ENCODE results near the gene TRIM7. TPM values are rescaled to one million over a fixed set of nuclear protein-coding genes. Genes with fewer than 3 reads are reported as not detected.
"Not testable (repeated sequence)": the region's sequence is repeated elsewhere in the genome, so short reads cannot be mapped to it uniquely, and the experiment has no call there.

Gene TRIM7
- total and polyA plus RNA-seq, 2 donors (not counting 1 experiment from before 2014, with no cell fraction given) = 1.7 to 7.4 TPM

DNA sequence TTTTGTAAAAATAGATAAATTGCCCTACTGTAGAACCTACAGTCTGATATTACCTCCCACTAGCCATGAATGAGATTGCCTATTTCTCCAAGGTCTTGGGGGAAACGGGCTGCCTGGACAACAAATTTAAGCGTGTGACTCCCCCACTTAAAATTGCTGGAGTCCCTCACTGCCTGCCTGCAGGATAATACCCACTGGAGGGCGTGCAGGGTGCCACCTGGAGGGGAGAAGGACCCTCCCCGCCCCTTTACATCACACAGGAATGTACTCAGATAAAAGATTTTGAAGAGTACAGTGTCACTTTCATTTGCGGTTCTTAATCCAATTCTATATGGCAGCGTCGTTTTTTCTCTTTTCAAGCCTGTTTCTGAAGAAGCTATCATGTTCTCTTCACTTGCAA is 6.2 kb upstream of the TRIM7 start:
- no peak overlapping the region for H3K9ac ChIP-seq (ENCODE audit: low read length)
- Mint-ChIP-seq H3K9me3 (ENCODE audit: insufficient read depth) (no peaks in the 10 kb centered on the region), H3K4me1 (peaks cover 21% of the 10 kb centered on the region), H3K4me3 (no peak overlapping the region), H3K27me3 (peaks cover 6% of the 10 kb centered on the region), H3K27ac (no peak overlapping the region)
- ChIA-PET CTCF (no interaction called here), POLR2A (no interaction called here)
- no peak overlapping the region for H3K4me3 ChIP-seq (ENCODE audit: control extremely low read depth in 1 of 5, extremely low read depth in 1 of 5, insufficient read depth in 1 of 5, low read depth in 2 of 5, low read length in 4 of 5)
- no peak overlapping the region for H3K4me2 ChIP-seq (replicated peaks; ENCODE audit: low read depth, low read length, poor library complexity, severe bottlenecking)
- 60% methylated on average over 1 of the region's 7 CpGs for WGBS (ENCODE audit: insufficient coverage)
- DNase-seq (no peak), ATAC-seq (ENCODE audit: low read depth) (no peak)
- H3K79me2 ChIP-seq (ENCODE audit: control insufficient read depth, insufficient read depth, low read length) = no peaks in the 10 kb centered on the region
- H3K36me3 ChIP-seq (replicated peaks in 1 of 2; ENCODE audit: control extremely low read depth in 1 of 2, control insufficient read depth in 1 of 2, extremely low read depth in 1 of 2, insufficient read depth in 2 of 2, low read length in 1 of 2) = no peaks in the 10 kb centered on the region
- peaks cover 0 to 3% (median under 1%) of the 10 kb centered on the region in 4 experiments for H3K27me3 ChIP-seq (replicated peaks in 1 of 4; ENCODE audit: control extremely low read depth in 1 of 4, control insufficient read depth in 3 of 4, insufficient read depth in 4 of 4, low read length in 3 of 4)
- no peak for TF ChIP-seq EZH2 (IDR thresholded peaks at IDR 0.05; ENCODE audit: borderline replicate concordance, insufficient read depth, low read depth, low read length, poor library complexity, severe bottlenecking)
- TF ChIP-seq, protein P1, sequence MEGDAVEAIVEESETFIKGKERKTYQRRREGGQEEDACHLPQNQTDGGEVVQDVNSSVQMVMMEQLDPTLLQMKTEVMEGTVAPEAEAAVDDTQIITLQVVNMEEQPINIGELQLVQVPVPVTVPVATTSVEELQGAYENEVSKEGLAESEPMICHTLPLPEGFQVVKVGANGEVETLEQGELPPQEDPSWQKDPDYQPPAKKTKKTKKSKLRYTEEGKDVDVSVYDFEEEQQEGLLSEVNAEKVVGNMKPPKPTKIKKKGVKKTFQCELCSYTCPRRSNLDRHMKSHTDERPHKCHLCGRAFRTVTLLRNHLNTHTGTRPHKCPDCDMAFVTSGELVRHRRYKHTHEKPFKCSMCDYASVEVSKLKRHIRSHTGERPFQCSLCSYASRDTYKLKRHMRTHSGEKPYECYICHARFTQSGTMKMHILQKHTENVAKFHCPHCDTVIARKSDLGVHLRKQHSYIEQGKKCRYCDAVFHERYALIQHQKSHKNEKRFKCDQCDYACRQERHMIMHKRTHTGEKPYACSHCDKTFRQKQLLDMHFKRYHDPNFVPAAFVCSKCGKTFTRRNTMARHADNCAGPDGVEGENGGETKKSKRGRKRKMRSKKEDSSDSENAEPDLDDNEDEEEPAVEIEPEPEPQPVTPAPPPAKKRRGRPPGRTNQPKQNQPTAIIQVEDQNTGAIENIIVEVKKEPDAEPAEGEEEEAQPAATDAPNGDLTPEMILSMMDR (IDR thresholded peaks at IDR 0.05) = no peak
- H3K27ac ChIP-seq (ENCODE audit: low read length in 2 of 2) = no peak overlapping the region
- H3K4me1 ChIP-seq (ENCODE audit: control insufficient read depth in 2 of 2, insufficient read depth in 2 of 2, low read length in 2 of 2) = peaks cover 7 to 20% of the 10 kb centered on the region in 2 donors
- no peak overlapping the region for H2AFZ ChIP-seq (ENCODE audit: insufficient read depth, low read depth, low read length, poor library complexity, severe bottlenecking)
- H3K9me3 ChIP-seq (ENCODE audit: control extremely low read depth in 1 of 3, control insufficient read depth in 2 of 3, insufficient read depth in 1 of 3, low read length in 2 of 3) = peaks cover 0 to 14% (median 2%) of the 10 kb centered on the region in 3 donors
- H4K20me1 ChIP-seq (ENCODE audit: control insufficient read depth, insufficient read depth, low read length, poor library complexity, severe bottlenecking) = peaks cover 7% of the 10 kb centered on the region
- intact Hi-C loops (cut with micrococcal nuclease) = loop anchor here (10.0 kb wide), 1 partner anchor 46 kb away; no protein-coding TSS in a partner anchor

DNA sequence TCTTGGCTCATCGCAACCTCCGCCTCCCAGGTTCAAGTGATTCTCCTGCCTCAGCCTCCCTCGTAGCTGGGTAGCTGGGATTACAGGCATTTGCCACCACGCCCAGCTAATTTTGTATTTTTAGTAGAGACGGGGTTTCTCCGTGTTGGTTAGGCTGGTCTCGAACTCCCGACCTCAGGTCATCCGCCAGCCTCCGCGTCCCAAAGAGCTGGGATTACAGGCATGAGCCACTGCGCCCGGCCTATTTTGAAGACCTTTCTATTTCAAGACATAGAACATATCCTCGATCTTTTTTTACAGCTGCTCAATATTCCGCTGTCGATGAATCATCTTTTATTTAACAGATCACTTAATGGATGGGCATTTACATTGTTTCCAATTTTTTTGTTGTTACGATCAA is 5.7 kb upstream of the TRIM7 start:
- H3K27ac Mint-ChIP-seq; H4K20me1 ChIP-seq (ENCODE audit: control insufficient read depth, insufficient read depth, low read length, poor library complexity, severe bottlenecking); H3K9me3 Mint-ChIP-seq (ENCODE audit: insufficient read depth); H3K4me2 ChIP-seq (replicated peaks; ENCODE audit: low read depth, low read length, poor library complexity, severe bottlenecking); H2AFZ ChIP-seq (ENCODE audit: insufficient read depth, low read depth, low read length, poor library complexity, severe bottlenecking); H3K79me2 ChIP-seq (ENCODE audit: control insufficient read depth, insufficient read depth, low read length); ATAC-seq (ENCODE audit: low read depth); H3K27me3 ChIP-seq (replicated peaks in 1 of 4; ENCODE audit: control extremely low read depth in 1 of 4, control insufficient read depth in 3 of 4, insufficient read depth in 4 of 4, low read length in 3 of 4); DNase-seq; H3K4me3 ChIP-seq (ENCODE audit: control extremely low read depth in 1 of 5, extremely low read depth in 1 of 5, insufficient read depth in 1 of 5, low read depth in 2 of 5, low read length in 4 of 5); H3K9ac ChIP-seq (ENCODE audit: low read length); H3K4me3 Mint-ChIP-seq; H3K36me3 ChIP-seq (replicated peaks in 1 of 2; ENCODE audit: control extremely low read depth in 1 of 2, control insufficient read depth in 1 of 2, extremely low read depth in 1 of 2, insufficient read depth in 2 of 2, low read length in 1 of 2); H3K27ac ChIP-seq (ENCODE audit: low read length in 2 of 2); POLR2A ChIA-PET: not testable (repeated sequence)
- Mint-ChIP-seq H3K4me1 (peaks cover 24% of the 10 kb centered on the region), H3K27me3 (peaks cover 11% of the 10 kb centered on the region)
- H3K9me3 ChIP-seq (ENCODE audit: control extremely low read depth in 1 of 3, control insufficient read depth in 2 of 3, insufficient read depth in 1 of 3, low read length in 2 of 3) = peaks cover 0 to 14% (median 2%) of the 10 kb centered on the region in 3 donors
- CTCF ChIA-PET = interaction anchor here (0.9 kb wide), 1 partner anchor 37 kb away, joined by 3 read pairs; no protein-coding TSS in a partner anchor
- 85% methylated on average over 11 of the region's 17 CpGs for WGBS (ENCODE audit: insufficient coverage)
- intact Hi-C loops (cut with micrococcal nuclease) = loop anchor here (10.0 kb wide), 1 partner anchor 46 kb away; no protein-coding TSS in a partner anchor
- H3K4me1 ChIP-seq (ENCODE audit: control insufficient read depth in 2 of 2, insufficient read depth in 2 of 2, low read length in 2 of 2) = peaks cover 9 to 20% of the 10 kb centered on the region in 2 donors

DNA sequence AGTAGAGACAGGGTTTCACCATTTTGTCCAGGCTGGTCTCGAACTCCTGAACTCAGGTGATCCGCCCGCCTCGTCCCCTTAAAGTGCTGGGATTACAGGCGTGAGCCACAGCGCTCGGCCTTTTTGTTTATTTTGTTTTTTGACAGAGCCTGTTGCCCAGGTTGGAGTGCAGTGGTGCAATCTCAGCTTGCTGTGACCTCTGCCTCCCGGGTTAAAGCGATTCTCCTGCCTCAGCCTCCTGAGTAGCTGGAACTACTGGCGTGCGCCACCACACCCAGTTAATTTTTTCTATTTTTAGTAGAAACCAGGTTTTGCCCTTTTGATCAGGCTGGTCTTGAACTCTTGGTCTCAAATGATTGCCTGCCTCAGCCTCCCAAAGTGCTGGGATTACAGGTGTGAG is 5.2 kb upstream of the TRIM7 start:
- H3K9me3 Mint-ChIP-seq (ENCODE audit: insufficient read depth); H3K4me2 ChIP-seq (replicated peaks; ENCODE audit: low read depth, low read length, poor library complexity, severe bottlenecking); H2AFZ ChIP-seq (ENCODE audit: insufficient read depth, low read depth, low read length, poor library complexity, severe bottlenecking); H4K20me1 ChIP-seq (ENCODE audit: control insufficient read depth, insufficient read depth, low read length, poor library complexity, severe bottlenecking); H3K27ac Mint-ChIP-seq; ATAC-seq (ENCODE audit: low read depth); H3K27ac ChIP-seq (ENCODE audit: low read length in 2 of 2); H3K79me2 ChIP-seq (ENCODE audit: control insufficient read depth, insufficient read depth, low read length); H3K9ac ChIP-seq (ENCODE audit: low read length); POLR2A ChIA-PET; H3K36me3 ChIP-seq (replicated peaks in 1 of 2; ENCODE audit: control extremely low read depth in 1 of 2, control insufficient read depth in 1 of 2, extremely low read depth in 1 of 2, insufficient read depth in 2 of 2, low read length in 1 of 2); H3K4me3 Mint-ChIP-seq; DNase-seq; H3K4me3 ChIP-seq (ENCODE audit: control extremely low read depth in 1 of 5, extremely low read depth in 1 of 5, insufficient read depth in 1 of 5, low read depth in 2 of 5, low read length in 4 of 5): not testable (repeated sequence)
- peaks cover 0 to 13% (median 6%) of the 10 kb centered on the region in 4 experiments for H3K27me3 ChIP-seq (replicated peaks in 1 of 4; ENCODE audit: control extremely low read depth in 1 of 4, control insufficient read depth in 3 of 4, insufficient read depth in 4 of 4, low read length in 3 of 4)
- H3K27me3 Mint-ChIP-seq = peaks cover 14% of the 10 kb centered on the region
- intact Hi-C loops (cut with micrococcal nuclease) = loop anchor here (10.0 kb wide), 1 partner anchor 45 kb away; no protein-coding TSS in a partner anchor
- H3K4me1 ChIP-seq (ENCODE audit: control insufficient read depth in 2 of 2, insufficient read depth in 2 of 2, low read length in 2 of 2) = peaks cover 13 to 25% of the 10 kb centered on the region in 2 donors
- H3K4me1 Mint-ChIP-seq = peaks cover 28% of the 10 kb centered on the region
- CTCF ChIA-PET = interaction anchor here (0.9 kb wide), 1 partner anchor 37 kb away, joined by 3 read pairs; no protein-coding TSS in a partner anchor
- H3K9me3 ChIP-seq (ENCODE audit: control extremely low read depth in 1 of 3, control insufficient read depth in 2 of 3, insufficient read depth in 1 of 3, low read length in 2 of 3) = peaks cover 0 to 14% (median 2%) of the 10 kb centered on the region in 3 donors
- WGBS (ENCODE audit: insufficient coverage) = 88% methylated on average over 9 of the region's 11 CpGs
